NB4 (cell line): ENCODE results near the gene LDLRAD3.

ENCODE experiments used
- MYC ChIP-seq: IDR thresholded peaks from 2 replicates; pipeline ENCODE4 v1.6.1; 2011; ENCODE audit warnings: low read depth, low read length
- POLR2A ChIP-seq: IDR thresholded peaks from 2 replicates; pipeline ENCODE4 v1.6.1; 2011; ENCODE audit warnings: mild to moderate bottlenecking; ENCODE audit not compliant: insufficient read length; ENCODE audit errors: extremely low read depth
- TF ChIP-seq, protein P1 (sequence below): IDR thresholded peaks from one replicate; pipeline ENCODE4 v1.5.1; 2012; ENCODE audit warnings: low read depth, low read length
- TF ChIP-seq, protein P2 (sequence below): IDR thresholded peaks from 2 replicates; pipeline ENCODE4 v1.6.1; 2011; ENCODE audit warnings: low read depth, low read length

- TF ChIP-seq, protein P1, sequence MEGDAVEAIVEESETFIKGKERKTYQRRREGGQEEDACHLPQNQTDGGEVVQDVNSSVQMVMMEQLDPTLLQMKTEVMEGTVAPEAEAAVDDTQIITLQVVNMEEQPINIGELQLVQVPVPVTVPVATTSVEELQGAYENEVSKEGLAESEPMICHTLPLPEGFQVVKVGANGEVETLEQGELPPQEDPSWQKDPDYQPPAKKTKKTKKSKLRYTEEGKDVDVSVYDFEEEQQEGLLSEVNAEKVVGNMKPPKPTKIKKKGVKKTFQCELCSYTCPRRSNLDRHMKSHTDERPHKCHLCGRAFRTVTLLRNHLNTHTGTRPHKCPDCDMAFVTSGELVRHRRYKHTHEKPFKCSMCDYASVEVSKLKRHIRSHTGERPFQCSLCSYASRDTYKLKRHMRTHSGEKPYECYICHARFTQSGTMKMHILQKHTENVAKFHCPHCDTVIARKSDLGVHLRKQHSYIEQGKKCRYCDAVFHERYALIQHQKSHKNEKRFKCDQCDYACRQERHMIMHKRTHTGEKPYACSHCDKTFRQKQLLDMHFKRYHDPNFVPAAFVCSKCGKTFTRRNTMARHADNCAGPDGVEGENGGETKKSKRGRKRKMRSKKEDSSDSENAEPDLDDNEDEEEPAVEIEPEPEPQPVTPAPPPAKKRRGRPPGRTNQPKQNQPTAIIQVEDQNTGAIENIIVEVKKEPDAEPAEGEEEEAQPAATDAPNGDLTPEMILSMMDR = no peak
- TF ChIP-seq POLR2A = no peak
- TF ChIP-seq MYC = no peak
- TF ChIP-seq, protein P2, sequence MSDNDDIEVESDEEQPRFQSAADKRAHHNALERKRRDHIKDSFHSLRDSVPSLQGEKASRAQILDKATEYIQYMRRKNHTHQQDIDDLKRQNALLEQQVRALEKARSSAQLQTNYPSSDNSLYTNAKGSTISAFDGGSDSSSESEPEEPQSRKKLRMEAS = no peak
These were observed 223.9 kb downstream of the LDLRAD3 start for GRCh38 chr11:36167729-36168128.
